GM21423 (cell line): ENCODE data around the gene TMOD1.
"Not testable (repeated sequence)": the region's sequence is repeated elsewhere in the genome, so short reads cannot be mapped to it uniquely, and the experiment has no call there.

Experiments
- ATAC-seq: cut with Tn5 transposase; IDR thresholded peaks from one replicate; pipeline ENCODE4 v1.9.1; 2021; ENCODE audit warnings: mild to moderate bottlenecking, moderate library complexity; ENCODE audit not compliant: unreplicated experiment

The TMOD1 gene

GRCh38 chr9:97591535-97591934 lies 90.1 kb downstream of the TMOD1 start:
- ATAC-seq = no peak

GRCh38 chr9:97592126-97592525 lies 90.7 kb downstream of the TMOD1 start:
- no peak for ATAC-seq

GRCh38 chr9:97593960-97594359 lies 92.5 kb downstream of the TMOD1 start:
- ATAC-seq = no peak

GRCh38 chr9:97594381-97594921 lies 93.0 kb downstream of the TMOD1 start:
- ATAC-seq = no peak

GRCh38 chr9:97596906-97597305 lies 95.4 kb downstream of the TMOD1 start:
- no peak for ATAC-seq

- peak; percentile 75 for ATAC-seq
Measured at GRCh38 chr9:97598461-97599288, 97.2 kb downstream of the TMOD1 start.

- no peak for ATAC-seq
Measured at GRCh38 chr9:97599314-97599846, 97.9 kb downstream of the TMOD1 start.

GRCh38 chr9:97600531-97601227 lies 99.2 kb downstream of the TMOD1 start:
- ATAC-seq = no peak

- no peak for ATAC-seq
Measured at GRCh38 chr9:97601228-97601898, 99.9 kb downstream of the TMOD1 start.

- ATAC-seq = no peak
Measured at GRCh38 chr9:97602430-97602829, 101.0 kb downstream of the TMOD1 start.

- ATAC-seq = no peak
Measured at GRCh38 chr9:97604901-97605645, 103.6 kb downstream of the TMOD1 start.

GRCh38 chr9:97615439-97616072 lies 114.1 kb downstream of the TMOD1 start:
- ATAC-seq = no peak

GRCh38 chr9:97617939-97618416 lies 116.5 kb downstream of the TMOD1 start:
- ATAC-seq = peak; percentile 49

- ATAC-seq = not testable (repeated sequence)
Measured at GRCh38 chr9:97620063-97620462, 118.6 kb downstream of the TMOD1 start.

- not testable (repeated sequence) for ATAC-seq
Measured at GRCh38 chr9:97622483-97622882, 121.0 kb downstream of the TMOD1 start.

GRCh38 chr9:97623946-97624345 lies 122.5 kb downstream of the TMOD1 start:
- no peak for ATAC-seq

- no peak for ATAC-seq
Measured at GRCh38 chr9:97625620-97626019, 124.2 kb downstream of the TMOD1 start.

- no peak for ATAC-seq
Measured at GRCh38 chr9:97627624-97628023, 126.2 kb downstream of the TMOD1 start.

- ATAC-seq = no peak
Measured at GRCh38 chr9:97628668-97629067, 127.2 kb downstream of the TMOD1 start.

- no peak for ATAC-seq
Measured at GRCh38 chr9:97629156-97629555, 127.7 kb downstream of the TMOD1 start.
